ENCODE data around the gene ENHO.

The ENHO gene

DNA sequence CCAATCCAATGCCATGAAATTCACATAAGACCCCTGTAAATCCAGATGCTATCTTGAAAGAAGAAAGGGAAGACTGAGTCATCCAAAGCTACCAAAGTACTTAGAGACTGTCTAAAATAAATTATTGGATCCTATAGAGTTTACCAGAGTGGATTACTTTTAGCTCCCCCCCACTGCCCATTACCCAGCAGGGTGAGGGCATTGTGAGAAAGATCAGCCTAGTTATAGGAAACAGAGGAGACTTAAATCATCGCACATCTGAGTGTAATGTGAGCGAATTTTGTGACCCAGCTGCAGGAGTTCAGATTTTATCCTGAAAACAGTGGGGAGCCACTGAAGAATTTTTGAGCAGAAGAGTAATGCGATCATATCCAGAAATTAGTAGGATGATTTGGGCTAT lies 1.6 kb upstream of the ENHO start:
- Histone ChIP-seq H3K4me1 (ENCODE audit: control insufficient read depth, insufficient read depth, low read length) (peaks cover 13% of the 10 kb centered on the region), H3K27me3 (ENCODE audit: control insufficient read depth in 1 of 2, insufficient read depth in 2 of 2, low read length in 2 of 2) (no peaks in the 10 kb centered on the region), H3K4me3 (ENCODE audit: low read length in 2 of 2) (no peak overlapping the region), H3K36me3 (ENCODE audit: control insufficient read depth in 2 of 2, insufficient read depth in 2 of 2, low read length in 2 of 2) (no peaks in the 10 kb centered on the region), H3K9ac (ENCODE audit: low read length in 2 of 2) (no peak overlapping the region), H3K27ac (ENCODE audit: low read length) (no peak overlapping the region), H3K9me3 (ENCODE audit: control insufficient read depth in 2 of 2, low read length in 2 of 2) (no peaks in the 10 kb centered on the region)

GRCh38 chr9:34522091-34522887 lies 501 bp downstream of the ENHO start:
- Histone ChIP-seq H3K27me3 (ENCODE audit: control insufficient read depth in 1 of 2, insufficient read depth in 2 of 2, low read length in 2 of 2) (no peaks in the 10 kb centered on the region), H3K27ac (ENCODE audit: low read length) (no peak overlapping the region), H3K9me3 (ENCODE audit: control insufficient read depth in 2 of 2, low read length in 2 of 2) (no peaks in the 10 kb centered on the region), H3K4me3 (ENCODE audit: low read length in 2 of 2) (peak overlapping the region; percentile 66 to 67), H3K36me3 (ENCODE audit: control insufficient read depth in 2 of 2, insufficient read depth in 2 of 2, low read length in 2 of 2) (no peaks in the 10 kb centered on the region), H3K9ac (ENCODE audit: low read length in 2 of 2) (peak overlapping the region; percentile 62 to 76), H3K4me1 (ENCODE audit: control insufficient read depth, insufficient read depth, low read length) (peaks cover 13% of the 10 kb centered on the region)

DNA sequence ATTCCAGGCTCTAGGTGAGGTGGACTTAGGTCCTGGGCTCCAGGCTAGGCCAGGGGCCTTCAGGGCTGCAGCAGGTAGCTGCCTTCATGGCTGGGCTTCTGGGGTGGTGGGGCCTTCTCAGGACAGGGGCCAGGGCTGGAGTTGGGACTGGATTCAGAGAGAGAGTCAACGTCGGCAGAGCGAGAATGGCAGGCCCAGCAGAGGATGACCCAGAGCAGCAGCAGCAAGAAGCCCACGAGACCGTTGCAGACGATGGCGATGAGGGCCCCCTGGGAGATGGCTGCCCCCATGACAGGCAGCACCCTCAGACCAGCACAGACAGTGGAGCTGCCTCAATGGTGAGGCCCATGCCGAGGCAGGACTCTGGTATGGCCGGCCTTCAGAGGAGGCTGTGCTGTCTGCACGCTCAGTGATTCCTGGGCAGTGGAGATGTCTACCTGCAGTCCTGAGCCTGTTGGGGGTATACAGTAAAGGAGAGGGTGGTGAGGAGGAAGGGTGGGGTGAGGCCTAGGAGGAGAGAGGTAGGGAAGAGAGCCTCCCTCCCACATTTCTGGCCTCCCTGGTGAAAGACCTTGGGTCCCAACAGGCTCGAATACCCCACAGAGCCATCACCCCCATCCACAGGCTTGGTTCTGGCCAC lies 1.3 kb downstream of the ENHO start:
- H3K27me3 ChIP-seq (ENCODE audit: control insufficient read depth in 1 of 2, insufficient read depth in 2 of 2, low read length in 2 of 2) = no peaks in the 10 kb centered on the region
- peaks cover 13% of the 10 kb centered on the region for H3K4me1 ChIP-seq (ENCODE audit: control insufficient read depth, insufficient read depth, low read length)
- no peak overlapping the region for H3K9ac ChIP-seq (ENCODE audit: low read length in 2 of 2)
- H3K36me3 ChIP-seq (ENCODE audit: control insufficient read depth in 2 of 2, insufficient read depth in 2 of 2, low read length in 2 of 2) = no peaks in the 10 kb centered on the region
- no peak overlapping the region for H3K27ac ChIP-seq (ENCODE audit: low read length)
- H3K9me3 ChIP-seq (ENCODE audit: control insufficient read depth in 2 of 2, low read length in 2 of 2) = no peaks in the 10 kb centered on the region
- H3K4me3 ChIP-seq (ENCODE audit: low read length in 2 of 2) = no peak overlapping the region

GRCh38 chr9:34520505-34521385 lies 2.0 kb downstream of the ENHO start:
- Histone ChIP-seq H3K4me1 (ENCODE audit: control insufficient read depth, insufficient read depth, low read length) (peaks cover 13% of the 10 kb centered on the region), H3K27ac (ENCODE audit: low read length) (no peak overlapping the region), H3K9ac (ENCODE audit: low read length in 2 of 2) (no peak overlapping the region), H3K27me3 (ENCODE audit: control insufficient read depth in 1 of 2, insufficient read depth in 2 of 2, low read length in 2 of 2) (no peaks in the 10 kb centered on the region), H3K4me3 (ENCODE audit: low read length in 2 of 2) (no peak overlapping the region), H3K9me3 (ENCODE audit: control insufficient read depth in 2 of 2, low read length in 2 of 2) (no peaks in the 10 kb centered on the region), H3K36me3 (ENCODE audit: control insufficient read depth in 2 of 2, insufficient read depth in 2 of 2, low read length in 2 of 2) (no peaks in the 10 kb centered on the region)

- no peaks in the 10 kb centered on the region for H3K36me3 ChIP-seq (ENCODE audit: control insufficient read depth in 2 of 2, insufficient read depth in 2 of 2, low read length in 2 of 2)
- H3K27ac ChIP-seq (ENCODE audit: low read length) = no peak overlapping the region
- H3K4me3 ChIP-seq (ENCODE audit: low read length in 2 of 2) = no peak overlapping the region
- no peaks in the 10 kb centered on the region for H3K27me3 ChIP-seq (ENCODE audit: control insufficient read depth in 1 of 2, insufficient read depth in 2 of 2, low read length in 2 of 2)
- H3K9me3 ChIP-seq (ENCODE audit: control insufficient read depth in 2 of 2, low read length in 2 of 2) = no peaks in the 10 kb centered on the region
- no peak overlapping the region for H3K9ac ChIP-seq (ENCODE audit: low read length in 2 of 2)
- H3K4me1 ChIP-seq (ENCODE audit: control insufficient read depth, insufficient read depth, low read length) = peaks cover 13% of the 10 kb centered on the region
Measured at GRCh38 chr9:34520096-34520495, 2.7 kb downstream of the ENHO start.

- Histone ChIP-seq H3K4me1 (ENCODE audit: control insufficient read depth, insufficient read depth, low read length) (peaks cover 13% of the 10 kb centered on the region), H3K27me3 (ENCODE audit: control insufficient read depth in 1 of 2, insufficient read depth in 2 of 2, low read length in 2 of 2) (no peaks in the 10 kb centered on the region), H3K27ac (ENCODE audit: low read length) (no peak overlapping the region), H3K9me3 (ENCODE audit: control insufficient read depth in 2 of 2, low read length in 2 of 2) (no peaks in the 10 kb centered on the region), H3K4me3 (ENCODE audit: low read length in 2 of 2) (no peak overlapping the region), H3K9ac (ENCODE audit: low read length in 2 of 2) (no peak overlapping the region), H3K36me3 (ENCODE audit: control insufficient read depth in 2 of 2, insufficient read depth in 2 of 2, low read length in 2 of 2) (no peaks in the 10 kb centered on the region)
Measured at GRCh38 chr9:34519321-34520020, 3.3 kb downstream of the ENHO start.

DNA sequence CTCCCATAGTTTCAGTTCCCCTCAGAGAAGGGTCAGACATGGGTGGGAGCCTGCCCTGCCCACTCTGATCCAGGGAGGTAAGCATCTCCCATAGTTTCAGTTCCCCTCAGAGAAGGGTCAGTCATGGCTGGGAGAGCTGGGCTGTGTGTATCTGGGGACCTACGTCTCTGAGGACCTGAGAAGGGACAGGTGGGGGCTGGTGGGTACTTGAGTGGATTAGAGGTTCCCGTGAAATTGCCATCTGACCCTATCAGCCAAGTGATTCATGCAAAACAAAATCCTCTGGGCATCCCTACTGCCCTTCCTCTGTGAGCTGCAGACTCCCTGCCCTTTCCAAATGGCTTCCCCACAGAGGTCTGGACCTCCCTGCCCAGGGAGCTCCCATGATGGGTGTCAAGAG lies 3.9 kb downstream of the ENHO start:
- no peak overlapping the region for H3K9ac ChIP-seq (ENCODE audit: low read length in 2 of 2)
- H3K4me3 ChIP-seq (ENCODE audit: low read length in 2 of 2) = no peak overlapping the region
- peaks cover 13% of the 10 kb centered on the region for H3K4me1 ChIP-seq (ENCODE audit: control insufficient read depth, insufficient read depth, low read length)
- H3K9me3 ChIP-seq (ENCODE audit: control insufficient read depth in 2 of 2, low read length in 2 of 2) = no peaks in the 10 kb centered on the region
- H3K27me3 ChIP-seq (ENCODE audit: control insufficient read depth in 1 of 2, insufficient read depth in 2 of 2, low read length in 2 of 2) = no peaks in the 10 kb centered on the region
- no peaks in the 10 kb centered on the region for H3K36me3 ChIP-seq (ENCODE audit: control insufficient read depth in 2 of 2, insufficient read depth in 2 of 2, low read length in 2 of 2)
- H3K27ac ChIP-seq (ENCODE audit: low read length) = no peak overlapping the region

DNA sequence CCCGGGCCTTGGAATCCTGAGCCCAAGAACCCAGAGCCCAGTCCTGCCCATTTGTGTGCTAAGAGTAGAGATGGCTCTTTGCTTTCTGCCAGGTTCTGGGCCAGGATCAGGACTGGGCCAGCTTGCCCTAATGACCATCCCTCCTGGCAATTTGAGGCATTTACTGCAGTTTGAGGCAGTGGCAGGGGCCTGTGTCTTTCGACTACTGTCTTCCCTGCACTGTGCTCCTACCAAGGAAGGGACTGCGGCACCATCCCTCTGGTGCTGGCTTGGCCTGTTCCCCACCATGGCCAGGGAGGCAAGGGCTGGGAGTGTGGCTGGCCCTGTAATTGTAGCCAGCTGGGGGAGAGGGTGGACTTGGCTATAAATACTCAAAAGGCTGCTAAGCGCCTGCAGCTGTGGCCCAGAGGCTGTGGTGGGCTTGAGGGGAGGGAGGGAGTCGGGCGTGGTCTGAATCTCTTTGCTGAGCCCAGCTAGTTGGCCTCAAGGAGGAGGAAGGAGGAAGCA lies 4.6 kb downstream of the ENHO start:
- Histone ChIP-seq H3K9ac (ENCODE audit: low read length in 2 of 2) (no peak overlapping the region), H3K27me3 (ENCODE audit: control insufficient read depth in 1 of 2, insufficient read depth in 2 of 2, low read length in 2 of 2) (no peaks in the 10 kb centered on the region), H3K27ac (ENCODE audit: low read length) (no peak overlapping the region), H3K4me3 (ENCODE audit: low read length in 2 of 2) (no peak overlapping the region), H3K4me1 (ENCODE audit: control insufficient read depth, insufficient read depth, low read length) (peaks cover 9% of the 10 kb centered on the region), H3K9me3 (ENCODE audit: control insufficient read depth in 2 of 2, low read length in 2 of 2) (no peaks in the 10 kb centered on the region), H3K36me3 (ENCODE audit: control insufficient read depth in 2 of 2, insufficient read depth in 2 of 2, low read length in 2 of 2) (no peaks in the 10 kb centered on the region)

GRCh38 chr9:34517185-34517584 lies 5.6 kb downstream of the ENHO start:
- H3K9me3 ChIP-seq (ENCODE audit: control insufficient read depth in 2 of 2, low read length in 2 of 2) = no peaks in the 10 kb centered on the region
- peaks cover 3% of the 10 kb centered on the region for H3K4me1 ChIP-seq (ENCODE audit: control insufficient read depth, insufficient read depth, low read length)
- no peak overlapping the region for H3K4me3 ChIP-seq (ENCODE audit: low read length in 2 of 2)
- H3K9ac ChIP-seq (ENCODE audit: low read length in 2 of 2) = no peak overlapping the region
- no peak overlapping the region for H3K27ac ChIP-seq (ENCODE audit: low read length)
- H3K36me3 ChIP-seq (ENCODE audit: control insufficient read depth in 2 of 2, insufficient read depth in 2 of 2, low read length in 2 of 2) = no peaks in the 10 kb centered on the region
- H3K27me3 ChIP-seq (ENCODE audit: control insufficient read depth in 1 of 2, insufficient read depth in 2 of 2, low read length in 2 of 2) = no peaks in the 10 kb centered on the region

DNA sequence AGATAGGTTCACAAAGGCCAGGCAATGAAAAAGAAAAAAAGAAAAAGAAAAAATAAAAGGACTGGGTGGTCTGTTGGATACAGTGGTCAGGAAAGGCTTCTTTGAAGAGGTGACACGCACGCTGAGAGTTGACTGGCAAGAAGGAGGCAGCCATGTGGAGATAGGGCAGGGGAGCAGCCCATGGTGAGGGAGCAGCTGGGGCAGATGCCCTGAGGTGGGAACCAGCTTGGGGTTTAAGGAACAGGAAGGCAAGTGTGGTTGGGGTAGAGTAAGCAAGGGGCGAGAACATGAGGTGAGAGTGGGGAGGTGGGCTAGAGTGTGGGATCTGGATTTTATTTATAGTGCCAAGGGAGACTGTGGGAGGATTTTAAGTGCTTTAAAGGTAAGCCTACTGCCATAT lies 6.8 kb downstream of the ENHO start:
- no peak overlapping the region for H3K4me3 ChIP-seq (ENCODE audit: low read length in 2 of 2)
- no peaks in the 10 kb centered on the region for H3K4me1 ChIP-seq (ENCODE audit: control insufficient read depth, insufficient read depth, low read length)
- no peaks in the 10 kb centered on the region for H3K27me3 ChIP-seq (ENCODE audit: control insufficient read depth in 1 of 2, insufficient read depth in 2 of 2, low read length in 2 of 2)
- no peak overlapping the region for H3K9ac ChIP-seq (ENCODE audit: low read length in 2 of 2)
- H3K27ac ChIP-seq (ENCODE audit: low read length) = no peak overlapping the region
- no peaks in the 10 kb centered on the region for H3K36me3 ChIP-seq (ENCODE audit: control insufficient read depth in 2 of 2, insufficient read depth in 2 of 2, low read length in 2 of 2)
- H3K9me3 ChIP-seq (ENCODE audit: control insufficient read depth in 2 of 2, low read length in 2 of 2) = no peaks in the 10 kb centered on the region

Data from stomach smooth muscle (tissue), 2 donors.